Measurements from ENCODE around the gene CCL7.

DNA sequence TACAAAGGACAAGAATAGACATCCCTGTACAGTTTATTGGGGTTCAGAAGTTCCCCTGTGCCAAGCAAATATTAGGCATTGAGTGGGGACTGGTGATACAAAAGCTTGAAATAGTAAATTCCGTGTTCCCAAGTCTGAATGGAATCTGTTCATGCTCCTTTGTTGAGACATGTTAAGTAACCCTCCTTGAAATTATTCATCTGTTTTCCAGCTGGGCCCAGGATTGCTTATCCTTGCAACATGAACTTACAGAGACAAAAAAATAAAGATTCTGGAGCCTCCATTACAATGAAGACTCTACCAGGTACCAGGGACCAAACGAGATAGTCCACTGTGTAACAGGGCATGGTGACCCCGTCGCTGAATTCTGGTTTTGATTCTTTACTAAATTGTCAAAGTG, 43.1 kb downstream of the CCL7 start:
- TF ChIP-seq TOE1 (IDR thresholded peaks at IDR 0.05; ENCODE audit: borderline replicate concordance), result no peak
- no peak for TF ChIP-seq TOE1 (CRISPR knock-in tag; IDR thresholded peaks at IDR 0.05; ENCODE audit: borderline replicate concordance, low read depth)
- TF ChIP-seq, protein P1, sequence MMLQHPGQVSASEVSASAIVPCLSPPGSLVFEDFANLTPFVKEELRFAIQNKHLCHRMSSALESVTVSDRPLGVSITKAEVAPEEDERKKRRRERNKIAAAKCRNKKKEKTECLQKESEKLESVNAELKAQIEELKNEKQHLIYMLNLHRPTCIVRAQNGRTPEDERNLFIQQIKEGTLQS (IDR thresholded peaks at IDR 0.05), result no peak
- TF ChIP-seq, protein P1 (CRISPR knock-in tag; conservative IDR thresholded peaks at IDR 0.05), result no peak
- TF ChIP-seq, protein P2, sequence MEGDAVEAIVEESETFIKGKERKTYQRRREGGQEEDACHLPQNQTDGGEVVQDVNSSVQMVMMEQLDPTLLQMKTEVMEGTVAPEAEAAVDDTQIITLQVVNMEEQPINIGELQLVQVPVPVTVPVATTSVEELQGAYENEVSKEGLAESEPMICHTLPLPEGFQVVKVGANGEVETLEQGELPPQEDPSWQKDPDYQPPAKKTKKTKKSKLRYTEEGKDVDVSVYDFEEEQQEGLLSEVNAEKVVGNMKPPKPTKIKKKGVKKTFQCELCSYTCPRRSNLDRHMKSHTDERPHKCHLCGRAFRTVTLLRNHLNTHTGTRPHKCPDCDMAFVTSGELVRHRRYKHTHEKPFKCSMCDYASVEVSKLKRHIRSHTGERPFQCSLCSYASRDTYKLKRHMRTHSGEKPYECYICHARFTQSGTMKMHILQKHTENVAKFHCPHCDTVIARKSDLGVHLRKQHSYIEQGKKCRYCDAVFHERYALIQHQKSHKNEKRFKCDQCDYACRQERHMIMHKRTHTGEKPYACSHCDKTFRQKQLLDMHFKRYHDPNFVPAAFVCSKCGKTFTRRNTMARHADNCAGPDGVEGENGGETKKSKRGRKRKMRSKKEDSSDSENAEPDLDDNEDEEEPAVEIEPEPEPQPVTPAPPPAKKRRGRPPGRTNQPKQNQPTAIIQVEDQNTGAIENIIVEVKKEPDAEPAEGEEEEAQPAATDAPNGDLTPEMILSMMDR (IDR thresholded peaks at IDR 0.05 in 2 of 3, conservative IDR thresholded peaks at IDR 0.05 in 1 of 3; ENCODE audit: insufficient read depth in 2 of 3, low read depth in 1 of 3, low read length in 3 of 3), result no peak
- no peak for TF ChIP-seq MTA3 (IDR thresholded peaks at IDR 0.05; ENCODE audit: borderline replicate concordance)
- TF ChIP-seq EP300 (IDR thresholded peaks at IDR 0.05; ENCODE audit: low read length), result no peak
- TF ChIP-seq HMG20A (CRISPR knock-in tag; conservative IDR thresholded peaks at IDR 0.05), result no peak
- no peak for TF ChIP-seq MYNN (IDR thresholded peaks at IDR 0.05)
- TF ChIP-seq MYNN (CRISPR knock-in tag; IDR thresholded peaks at IDR 0.05), result no peak
- TF ChIP-seq DPF2 (IDR thresholded peaks at IDR 0.05), result no peak
- TF ChIP-seq ETV6 (IDR thresholded peaks at IDR 0.05; ENCODE audit: borderline replicate concordance in 1 of 2, low read depth in 2 of 2, low read length in 1 of 2), result no peak
- no peak for TF ChIP-seq ETV6 (CRISPR knock-in tag; IDR thresholded peaks at IDR 0.05; ENCODE audit: borderline replicate concordance)
- no peak for TF ChIP-seq BDP1 (IDR thresholded peaks at IDR 0.05; ENCODE audit: insufficient read depth, insufficient read length)
- TF ChIP-seq CEBPB (tag; IDR thresholded peaks at IDR 0.05), result no peak
